ENCODE measurements around the gene ADARB2.

DNA sequence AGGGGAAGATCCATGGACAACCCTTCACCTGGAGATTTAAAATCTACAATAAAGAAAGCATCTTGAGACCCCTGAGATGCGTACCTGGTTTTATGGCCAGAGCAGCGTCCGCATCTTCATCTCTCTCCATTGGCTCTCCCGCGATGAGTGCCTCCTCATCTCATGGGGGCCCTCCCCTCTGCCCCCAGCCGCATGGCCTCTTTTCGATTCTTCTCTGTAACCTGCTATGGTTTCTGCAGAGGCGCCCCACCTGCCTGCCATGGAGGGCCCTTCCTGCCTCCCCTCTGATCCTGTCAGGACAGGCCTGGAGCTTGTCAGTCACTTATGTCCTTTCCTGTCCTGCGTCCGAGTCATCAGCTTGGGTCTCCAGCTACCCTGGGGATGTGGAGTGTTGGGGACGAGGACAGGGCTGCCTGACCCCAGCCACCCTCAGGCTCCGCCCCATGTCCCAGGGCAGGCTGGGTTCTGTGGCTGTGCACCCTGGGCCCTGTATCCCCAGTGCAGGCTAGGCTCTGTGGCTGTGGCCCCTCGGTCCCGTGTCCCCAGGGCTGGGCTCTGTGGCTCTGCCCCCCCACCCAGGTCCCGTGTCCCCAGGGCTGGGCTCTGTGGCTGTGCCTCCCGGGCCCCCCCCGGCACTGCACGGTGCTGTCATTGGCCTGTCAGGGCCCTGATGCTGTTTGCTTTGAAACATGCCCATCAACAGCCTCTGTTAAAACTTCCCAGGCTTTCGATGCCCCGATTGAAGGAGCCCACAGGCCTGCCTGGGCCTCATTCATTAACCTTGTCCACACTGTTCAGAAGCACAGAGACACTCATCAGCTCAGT is 581.3 kb downstream of the ADARB2 start:
- TF ChIP-seq CTCF (IDR thresholded peaks at IDR 0.05) (no peak), POLR2A (IDR thresholded peaks at IDR 0.05) (no peak)
